SU-DHL-6 (cell line): ENCODE data around the gene KYAT1.

Experiments
- CTCF ChIP-seq: fragments of 200-600 bp; sonication (generic); IDR thresholded peaks from one replicate; pipeline ENCODE4 v1.5.1; 2017; ENCODE audit warnings: antibody characterized with exemption, mild to moderate bottlenecking, low read length, moderate library complexity; ENCODE audit not compliant: insufficient read depth, poor library complexity, severe bottlenecking
- EZH2phosphoT487 ChIP-seq: fragments of 200-600 bp; sonication (generic), shearing (Covaris generic); conservative IDR thresholded peaks from 2 replicates; pipeline ENCODE4 v1.6.1; 2018; ENCODE audit warnings: mild to moderate bottlenecking, antibody characterized with exemption, low read length, moderate library complexity, mixed read lengths

GRCh38 chr9:128898382-128898781, 16.6 kb upstream of the KYAT1 start:
- TF ChIP-seq CTCF (no peak), EZH2phosphoT487 (no peak)
